Kidney (tissue), 14 donors: Measurements from ENCODE around the gene KRTAP13-4. TPM values are rescaled to one million over a fixed set of nuclear protein-coding genes. Genes with fewer than 3 reads are reported as not detected.

Experiments used
- DNase-seq, 5 donors: peaks; one replicate each; pipeline ENCODE4 v3.0.0-alpha.2; 2013 to 2020
- FAIRE-seq: peaks from 2 replicates; lab custom pipeline; 2012; peaks lifted over from hg19 to GRCh38; lab: Jason Lieb, UNC
- H3K27ac ChIP-seq, 2 donors: one replicate each; pipeline ENCODE4 v1.7.0; 2013; ENCODE audit warnings: low read depth in 2 of 2, low read length in 2 of 2, inconsistent platforms in 1 of 2
- H3K27me3 ChIP-seq: one replicate; pipeline ENCODE4 v1.7.1; 2013; ENCODE audit warnings: low read length, inconsistent platforms; ENCODE audit not compliant: control insufficient read depth, insufficient read depth
- H3K36me3 ChIP-seq, 3 donors: one replicate each; pipeline versions ENCODE4 v1.7.0 to v1.7.1; 2013; ENCODE audit warnings: low read length in 3 of 3, control low read depth in 1 of 3, inconsistent platforms in 1 of 3; ENCODE audit not compliant: insufficient read depth in 3 of 3, control insufficient read depth in 2 of 3
- H3K4me1 ChIP-seq, 3 donors: one replicate each; pipeline versions ENCODE4 v1.7.0 to v1.7.1; 2013; ENCODE audit warnings: low read length in 3 of 3, inconsistent platforms in 1 of 3, low read depth in 1 of 3; ENCODE audit not compliant: control insufficient read depth in 2 of 3, insufficient read depth in 2 of 3
- H3K4me3 ChIP-seq, 3 donors: one replicate each; pipeline versions ENCODE4 v1.7.0 to v1.8.1; 2013; ENCODE audit warnings: low read length in 3 of 3, control low read depth in 1 of 3, inconsistent platforms in 1 of 3
- H3K9ac ChIP-seq, 3 donors: one replicate each; pipeline versions ENCODE4 v1.7.0 to v1.7.1; 2013; ENCODE audit warnings: low read length in 3 of 3, control low read depth in 1 of 3, inconsistent platforms in 1 of 3
- H3K9me3 ChIP-seq, 3 donors: one replicate each; pipeline versions ENCODE4 v1.7.0 to v1.7.1; 2013; ENCODE audit warnings: low read length in 3 of 3, control low read depth in 1 of 3, inconsistent platforms in 1 of 3; ENCODE audit not compliant: control insufficient read depth in 2 of 3, insufficient read depth in 1 of 3
- CTCF ChIP-seq: IDR thresholded peaks from 3 replicates; pipeline ENCODE4 v1.5.1; 2012; ENCODE audit warnings: mild to moderate bottlenecking, moderate library complexity, borderline replicate concordance; ENCODE audit not compliant: insufficient read depth; ENCODE audit errors: extremely low read depth
- intact Hi-C: fragments of 100-400 bp; cut with DNase I; formaldehyde crosslinking; loops from one replicate; pipeline ENCODE4 v1.11.1; 2022
- polyA plus RNA-seq: library from polyadenylated mRNA; stranded (reverse); fragments of 350-450 nt; fragmentation: Illumina TruSeq; extraction: RNeasy Lipid Tissue Mini Kit (QIAGEN cat#74804); gene quantifications from one replicate; pipeline ENCODE4 v1.2.3, GENCODE V29; 2014; ENCODE audit warnings: low read depth, low replicate concordance; ENCODE audit not compliant: insufficient read depth
- total RNA-seq: library from RNA; stranded (reverse); fragmentation: NEBNext Ultra II Directional; extraction: Animal tissue kit (Norgen Biotek cat#: 25700); gene quantifications from one replicate; pipeline ENCODE4 v1.2.1, GENCODE V29; 2021
- donor health status: control.
- donor health status: control.
- donor health status: control.
- donor health status: control.
- donor health status: control.
- donor health status: DM: yes; HTN: yes; CAD: no.
- donor health status: Normal renal cell carcinoma (clear cell type).

The KRTAP13-4 gene
- total and polyA plus RNA-seq, 2 donors from 2014 or later: not detected

GRCh38 chr21:30480145-30480544 is 50.1 kb downstream of the KRTAP13-4 start, which contains the start of gene KRTAP19-1:
TSS of gene KRTAP19-1 (minus strand) at chr21:30480367. CDS start at chr21:30480317, 50 bp downstream.
- H3K27ac ChIP-seq: no peak within 1 kb of the TSS
- H3K27me3 ChIP-seq: no peaks in the 10 kb centered on the region
- no peaks in the 10 kb centered on the region for H3K36me3 ChIP-seq
- intact Hi-C loops: no loop called here
- no peak for DNase-seq
- no peak for TF ChIP-seq CTCF
- no peak within 1 kb of the TSS for H3K4me3 ChIP-seq
- H3K4me1 ChIP-seq: no peaks in the 10 kb centered on the region
- no peak for FAIRE-seq
- no peak within 1 kb of the TSS for H3K9ac ChIP-seq
- H3K9me3 ChIP-seq: no peaks in the 10 kb centered on the region

Other genes with a start within 250 kb of the KRTAP13-4 start
- 7.1 TPM for gene CLDN8, start 214.1 kb upstream of the KRTAP13-4 start, total RNA-seq
- 86.8 TPM for gene CLDN8, start 214.1 kb upstream of the KRTAP13-4 start, polyA plus RNA-seq
- not detected for gene KRTAP24-1, start 147.3 kb upstream of the KRTAP13-4 start, total RNA-seq
- not detected for gene KRTAP24-1, start 147.3 kb upstream of the KRTAP13-4 start, polyA plus RNA-seq
- gene KRTAP25-1, start 140.7 kb upstream of the KRTAP13-4 start, total RNA-seq: not detected
- gene KRTAP25-1, start 140.7 kb upstream of the KRTAP13-4 start, polyA plus RNA-seq: not detected
- gene KRTAP26-1, start 109.9 kb upstream of the KRTAP13-4 start, total RNA-seq: not detected
- not detected for gene KRTAP26-1, start 109.9 kb upstream of the KRTAP13-4 start, polyA plus RNA-seq
- not detected for gene KRTAP27-1, start 92.5 kb upstream of the KRTAP13-4 start, total RNA-seq
- gene KRTAP27-1, start 92.5 kb upstream of the KRTAP13-4 start, polyA plus RNA-seq: not detected
- not detected for gene KRTAP23-1, start 81.6 kb upstream of the KRTAP13-4 start, total RNA-seq
- gene KRTAP23-1, start 81.6 kb upstream of the KRTAP13-4 start, polyA plus RNA-seq: not detected
- gene KRTAP13-2, start 57.9 kb upstream of the KRTAP13-4 start, total RNA-seq: not detected
- not detected for gene KRTAP13-2, start 57.9 kb upstream of the KRTAP13-4 start, polyA plus RNA-seq
- not detected for gene KRTAP13-1, start 34.2 kb upstream of the KRTAP13-4 start, total RNA-seq
- gene KRTAP13-1, start 34.2 kb upstream of the KRTAP13-4 start, polyA plus RNA-seq: not detected
- gene KRTAP13-3, start 4.3 kb upstream of the KRTAP13-4 start, total RNA-seq: not detected
- gene KRTAP13-3, start 4.3 kb upstream of the KRTAP13-4 start, polyA plus RNA-seq: not detected
- not detected for gene KRTAP15-1, start 10.1 kb downstream of the KRTAP13-4 start, total RNA-seq
- gene KRTAP15-1, start 10.1 kb downstream of the KRTAP13-4 start, polyA plus RNA-seq: not detected
- not detected for gene KRTAP19-1, start 50.1 kb downstream of the KRTAP13-4 start, total RNA-seq
- not detected for gene KRTAP19-1, start 50.1 kb downstream of the KRTAP13-4 start, polyA plus RNA-seq
- gene KRTAP19-2, start 57.2 kb downstream of the KRTAP13-4 start, total RNA-seq: not detected
- not detected for gene KRTAP19-2, start 57.2 kb downstream of the KRTAP13-4 start, polyA plus RNA-seq
- not detected for gene KRTAP19-3, start 61.8 kb downstream of the KRTAP13-4 start, total RNA-seq
- gene KRTAP19-3, start 61.8 kb downstream of the KRTAP13-4 start, polyA plus RNA-seq: not detected
- not detected for gene KRTAP19-4, start 66.9 kb downstream of the KRTAP13-4 start, total RNA-seq
- not detected for gene KRTAP19-4, start 66.9 kb downstream of the KRTAP13-4 start, polyA plus RNA-seq
- not detected for gene KRTAP19-5, start 71.9 kb downstream of the KRTAP13-4 start, total RNA-seq
- not detected for gene KRTAP19-5, start 71.9 kb downstream of the KRTAP13-4 start, polyA plus RNA-seq
- gene KRTAP19-6, start 111.6 kb downstream of the KRTAP13-4 start, total RNA-seq: not detected
- not detected for gene KRTAP19-6, start 111.6 kb downstream of the KRTAP13-4 start, polyA plus RNA-seq
- gene KRTAP19-7, start 131.1 kb downstream of the KRTAP13-4 start, total RNA-seq: not detected
- not detected for gene KRTAP19-7, start 131.1 kb downstream of the KRTAP13-4 start, polyA plus RNA-seq
- gene KRTAP22-2, start 160.2 kb downstream of the KRTAP13-4 start, total RNA-seq: not detected
- not detected for gene KRTAP22-2, start 160.2 kb downstream of the KRTAP13-4 start, polyA plus RNA-seq
- gene KRTAP6-3, start 162.2 kb downstream of the KRTAP13-4 start, total RNA-seq: not detected
- not detected for gene KRTAP6-3, start 162.2 kb downstream of the KRTAP13-4 start, polyA plus RNA-seq
- gene KRTAP6-2, start 168.7 kb downstream of the KRTAP13-4 start, total RNA-seq: not detected
- not detected for gene KRTAP6-2, start 168.7 kb downstream of the KRTAP13-4 start, polyA plus RNA-seq
- gene KRTAP22-1, start 170.9 kb downstream of the KRTAP13-4 start, total RNA-seq: not detected
- gene KRTAP22-1, start 170.9 kb downstream of the KRTAP13-4 start, polyA plus RNA-seq: not detected
- gene KRTAP6-1, start 183.7 kb downstream of the KRTAP13-4 start, total RNA-seq: not detected
- gene KRTAP6-1, start 183.7 kb downstream of the KRTAP13-4 start, polyA plus RNA-seq: not detected
- not detected for gene KRTAP20-1, start 186.2 kb downstream of the KRTAP13-4 start, total RNA-seq
- not detected for gene KRTAP20-1, start 186.2 kb downstream of the KRTAP13-4 start, polyA plus RNA-seq
- gene KRTAP20-4, start 190.4 kb downstream of the KRTAP13-4 start, total RNA-seq: not detected
- gene KRTAP20-4, start 190.4 kb downstream of the KRTAP13-4 start, polyA plus RNA-seq: not detected
- not detected for gene KRTAP20-2, start 205.0 kb downstream of the KRTAP13-4 start, total RNA-seq
- not detected for gene KRTAP20-2, start 205.0 kb downstream of the KRTAP13-4 start, polyA plus RNA-seq
- not detected for gene KRTAP20-3, start 212.6 kb downstream of the KRTAP13-4 start, total RNA-seq
- gene KRTAP20-3, start 212.6 kb downstream of the KRTAP13-4 start, polyA plus RNA-seq: not detected